Mesodermal cell (in vitro differentiated cells): ENCODE data around the gene GTF2F1.

Source experiments
- H3K27ac ChIP-seq: 2 replicates; pipeline ENCODE4 v1.7.0; 2013; ENCODE audit warnings: mild to moderate bottlenecking, low read depth, low read length, moderate library complexity; ENCODE audit not compliant: severe bottlenecking
- H3K36me3 ChIP-seq: 2 replicates; pipeline ENCODE4 v1.7.1; 2013; ENCODE audit warnings: mild to moderate bottlenecking, low read length, moderate library complexity; ENCODE audit not compliant: control insufficient read depth, insufficient read depth
- H3K4me1 ChIP-seq: one replicate; pipeline ENCODE4 v1.7.1; 2013; ENCODE audit warnings: mild to moderate bottlenecking, low read length; ENCODE audit not compliant: insufficient read depth, control insufficient read depth, poor library complexity, severe bottlenecking
- H3K4me3 ChIP-seq: 2 replicates; pipeline ENCODE4 v1.7.0; 2013; ENCODE audit warnings: low read length, control low read depth, mild to moderate bottlenecking; ENCODE audit not compliant: insufficient read depth, poor library complexity, severe bottlenecking; ENCODE audit errors: extremely low read depth
- H3K9me3 ChIP-seq: 2 replicates; pipeline ENCODE4 v1.7.1; 2013; ENCODE audit warnings: mild to moderate bottlenecking, low read length, moderate library complexity; ENCODE audit not compliant: control insufficient read depth
- WGBS, 2 experiments: methylation state at CpG; one replicate each; pipeline ENCODE4 v1.1.5; 2013; ENCODE audit warnings: missing lambda C conversion rate in 2 of 2; ENCODE audit not compliant: insufficient coverage in 2 of 2; 5-methylcytosine and 5-hydroxymethylcytosine counted together

GTF2F1 gene

GRCh38 chr19:6378486-6378885 is 14.5 kb downstream of the GTF2F1 start:
- Histone ChIP-seq H3K9me3 (peaks cover 8% of the 10 kb centered on the region), H3K4me1 (peaks cover 5% of the 10 kb centered on the region), H3K4me3 (no peak overlapping the region), H3K36me3 (peaks cover 66% of the 10 kb centered on the region), H3K27ac (peak overlapping the region; percentile 25)
- 90 to 93% methylated on average over 6 to 9 of the region's 9 CpGs for WGBS, 2 experiments

DNA sequence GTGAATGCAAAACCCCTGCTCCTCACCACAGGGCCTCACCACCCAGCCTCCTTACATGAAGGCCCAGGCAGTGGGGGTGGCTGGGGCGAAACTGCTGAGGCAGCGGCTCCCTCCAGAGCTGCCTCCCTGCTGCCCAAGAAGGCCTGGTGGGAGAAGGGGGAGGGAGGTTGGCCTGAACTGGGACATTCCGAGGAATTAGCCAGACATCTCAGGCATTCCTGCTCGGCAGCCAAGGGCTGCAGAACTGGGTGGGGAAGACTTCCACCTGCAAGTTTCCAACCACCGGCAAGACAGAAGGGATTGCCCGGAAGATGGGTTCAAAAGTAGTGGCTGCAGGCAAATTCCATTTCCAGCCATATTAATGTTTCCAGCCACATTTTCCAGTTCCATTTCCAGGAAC is 14.9 kb downstream of the GTF2F1 start:
- H3K27ac ChIP-seq, result peak overlapping the region; percentile 25
- H3K4me3 ChIP-seq, result no peak overlapping the region
- 70 to 74% methylated on average over 5 of the region's 6 CpGs for WGBS, 2 experiments
- H3K36me3 ChIP-seq, result peaks cover 61% of the 10 kb centered on the region
- peaks cover 5% of the 10 kb centered on the region for H3K4me1 ChIP-seq
- peaks cover 8% of the 10 kb centered on the region for H3K9me3 ChIP-seq

DNA sequence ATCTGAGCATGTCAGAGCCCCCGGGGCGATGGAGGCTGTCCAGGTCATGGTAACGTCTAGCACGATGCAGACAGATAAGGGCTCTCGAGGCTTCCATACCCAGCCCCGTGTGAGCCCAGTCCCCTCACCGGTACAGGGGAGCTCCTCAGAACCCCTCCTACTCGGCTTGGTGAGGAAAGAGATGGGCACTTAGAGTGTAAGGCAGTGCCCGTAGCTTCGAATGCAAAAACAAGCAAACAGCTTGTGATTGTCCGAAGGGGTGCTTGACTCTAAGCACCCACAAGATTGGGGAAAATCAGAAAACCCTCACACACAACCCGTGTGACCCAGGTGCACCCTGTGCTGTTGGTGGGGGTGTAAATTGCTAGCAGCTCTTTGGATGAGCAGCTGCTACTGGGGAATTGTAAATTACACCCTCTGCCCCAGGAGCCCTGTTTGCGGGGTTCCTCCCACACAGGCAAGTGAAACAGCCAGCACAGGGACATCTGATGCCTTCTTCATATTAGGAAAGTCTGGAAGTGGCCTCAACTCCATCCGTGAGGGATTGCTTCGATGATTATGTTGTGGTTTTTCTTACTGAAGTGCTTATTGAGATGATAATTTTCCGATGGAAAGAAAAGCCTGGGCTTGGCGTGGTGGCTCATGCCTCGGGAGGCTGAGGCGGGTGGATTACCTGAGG is 16.3 kb downstream of the GTF2F1 start:
- Histone ChIP-seq H3K27ac (no peak overlapping the region), H3K4me1 (peaks cover 5% of the 10 kb centered on the region), H3K36me3 (peaks cover 49% of the 10 kb centered on the region), H3K4me3 (no peak overlapping the region), H3K9me3 (peaks cover 8% of the 10 kb centered on the region)
- WGBS, 2 experiments, result 87 to 94% methylated on average over 14 to 18 of the region's 19 CpGs

DNA sequence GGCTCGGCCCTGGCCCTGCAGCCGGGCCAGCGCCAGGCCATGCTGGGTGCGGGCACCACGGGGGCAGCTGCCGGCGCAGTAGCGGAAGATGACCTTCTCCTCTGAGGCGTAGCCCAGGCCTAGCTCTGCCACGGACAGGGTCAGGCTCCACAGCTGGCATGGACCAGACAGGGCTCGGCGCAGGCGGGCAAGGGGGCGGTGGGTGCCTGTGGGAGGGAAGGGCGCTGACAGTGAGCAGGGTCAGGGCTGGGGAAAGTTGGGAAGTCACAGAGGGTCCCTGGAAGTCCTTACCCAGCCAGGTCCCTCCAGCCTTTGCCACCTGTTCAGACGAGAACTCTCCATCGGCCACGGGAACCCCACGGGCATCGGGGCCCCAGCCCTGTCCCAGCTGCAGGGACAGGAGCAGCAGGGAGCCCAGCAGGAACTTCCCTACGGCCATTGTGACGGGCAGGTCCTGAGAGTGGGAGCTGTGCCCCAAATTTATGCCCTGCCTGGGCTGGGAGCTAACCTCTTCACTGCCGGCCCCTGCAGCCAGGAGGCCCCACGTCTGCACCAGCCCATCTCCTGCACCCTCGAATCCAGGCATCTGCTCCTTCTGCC is 17.5 kb downstream of the GTF2F1 start, which contains the start of gene PSPN:
PSPN (minus strand) TSS at position 523 of the 600 bp plus-strand sequence; CDS start at position 439, 84 bp downstream.
- no peak within 1 kb of the TSS for H3K4me3 ChIP-seq
- WGBS, 2 experiments, result 92 to 95% methylated on average over 22 to 24 of the region's 25 CpGs
- H3K36me3 ChIP-seq, result peaks cover 37% of the 10 kb centered on the region
- H3K27ac ChIP-seq, result no peak within 1 kb of the TSS
- H3K4me1 ChIP-seq, result peaks cover 5% of the 10 kb centered on the region
- peaks cover 6% of the 10 kb centered on the region for H3K9me3 ChIP-seq

- H3K27ac ChIP-seq, result no peak overlapping the region
- peaks cover 5% of the 10 kb centered on the region for H3K4me1 ChIP-seq
- H3K9me3 ChIP-seq, result no peaks in the 10 kb centered on the region
- peaks cover 31% of the 10 kb centered on the region for H3K36me3 ChIP-seq
- WGBS, 2 experiments, result 91 to 95% methylated on average over 22 to 28 of the region's 29 CpGs
- H3K4me3 ChIP-seq, result no peak overlapping the region
Measured at GRCh38 chr19:6374711-6375410, 18.1 kb downstream of the GTF2F1 start.

GRCh38 chr19:6374161-6374709 is 18.7 kb downstream of the GTF2F1 start:
- H3K27ac ChIP-seq, result peak overlapping the region; percentile 64
- peaks cover 5% of the 10 kb centered on the region for H3K4me1 ChIP-seq
- no peaks in the 10 kb centered on the region for H3K9me3 ChIP-seq
- 94 to 97% methylated on average over 23 to 24 of the region's 29 CpGs for whole genome bisulfite sequencing, 2 experiments
- peaks cover 29% of the 10 kb centered on the region for H3K36me3 ChIP-seq
- H3K4me3 ChIP-seq, result peak overlapping the region; percentile 46

- WGBS, 2 experiments, result 20 to 25% methylated on average over 4 of the region's 5 CpGs
- peaks cover 30% of the 10 kb centered on the region for H3K36me3 ChIP-seq
- peak overlapping the region; percentile 46 for H3K4me3 ChIP-seq
- H3K4me1 ChIP-seq, result peaks cover 5% of the 10 kb centered on the region
- H3K27ac ChIP-seq, result peak overlapping the region; percentile 64
- no peaks in the 10 kb centered on the region for H3K9me3 ChIP-seq
Measured at GRCh38 chr19:6373813-6374108, 19.2 kb downstream of the GTF2F1 start.

- H3K4me3 ChIP-seq, result peak overlapping the region; percentile 88
- peaks cover 5% of the 10 kb centered on the region for H3K4me1 ChIP-seq
- H3K36me3 ChIP-seq, result peaks cover 32% of the 10 kb centered on the region
- WGBS, 2 experiments, result 2% methylated on average over 13 to 25 of the region's 53 CpGs
- no peaks in the 10 kb centered on the region for H3K9me3 ChIP-seq
- H3K27ac ChIP-seq, result peak overlapping the region; percentile 99
Measured at GRCh38 chr19:6373096-6373812, 19.7 kb downstream of the GTF2F1 start.

GRCh38 chr19:6372594-6373095 is 20.3 kb downstream of the GTF2F1 start, which contains the start of gene ALKBH7:
Gene ALKBH7 (plus strand): TSS chr19:6372794. CDS start chr19:6372821, 27 bp downstream.
- Histone ChIP-seq H3K36me3 (peaks cover 38% of the 10 kb centered on the region), H3K4me1 (peaks cover 5% of the 10 kb centered on the region), H3K9me3 (no peaks in the 10 kb centered on the region), H3K27ac (peak within 1 kb of the TSS; percentile 99), H3K4me3 (peak within 1 kb of the TSS; percentile 88)
- WGBS, 2 experiments, result 0% methylated on average over 29 to 45 of the region's 47 CpGs

DNA sequence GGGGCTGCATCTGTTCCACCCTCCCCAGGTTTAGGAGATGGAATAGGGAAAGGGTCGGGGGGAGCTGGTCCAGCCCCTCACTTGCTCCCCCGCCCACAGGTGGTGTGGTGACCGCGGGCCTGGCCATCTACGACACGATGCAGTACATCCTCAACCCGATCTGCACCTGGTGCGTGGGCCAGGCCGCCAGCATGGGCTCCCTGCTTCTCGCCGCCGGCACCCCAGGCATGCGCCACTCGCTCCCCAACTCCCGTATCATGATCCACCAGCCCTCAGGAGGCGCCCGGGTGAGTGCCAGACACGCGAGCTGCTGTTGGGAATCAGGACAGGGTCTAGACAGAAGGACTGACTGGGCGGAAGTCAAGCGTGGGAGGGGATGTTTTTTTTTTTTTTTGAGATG is 28.6 kb downstream of the GTF2F1 start:
- peaks cover 57% of the 10 kb centered on the region for H3K36me3 ChIP-seq
- H3K27ac ChIP-seq, result no peak overlapping the region
- WGBS, 2 experiments, result 98 to 100% methylated on average over 13 to 21 of the region's 21 CpGs
- no peaks in the 10 kb centered on the region for H3K9me3 ChIP-seq
- H3K4me1 ChIP-seq, result peaks cover 7% of the 10 kb centered on the region
- H3K4me3 ChIP-seq, result no peak overlapping the region
